ENCODE measurements around the gene CSTB.

DNA sequence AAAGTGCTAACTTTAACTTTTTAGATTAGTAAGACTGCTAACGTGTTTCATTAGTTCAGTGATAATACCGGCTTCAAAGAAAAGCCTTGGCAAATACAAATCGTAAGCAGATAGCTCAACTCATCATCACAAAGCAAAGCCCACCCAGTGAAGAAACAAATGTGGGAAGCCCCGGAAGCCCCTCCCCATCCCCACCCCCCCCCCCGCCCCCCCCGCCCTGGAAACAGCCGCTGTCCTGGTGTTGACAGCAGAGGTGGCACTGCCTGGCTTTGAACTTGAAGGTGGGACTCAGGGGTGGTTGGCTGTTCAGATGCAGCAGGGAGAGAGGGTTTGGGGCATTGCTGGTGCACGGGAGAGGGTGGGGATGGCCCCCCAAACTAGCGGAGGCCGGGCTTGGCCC lies 43.0 kb downstream of the CSTB start:
- TF ChIP-seq, protein P1, sequence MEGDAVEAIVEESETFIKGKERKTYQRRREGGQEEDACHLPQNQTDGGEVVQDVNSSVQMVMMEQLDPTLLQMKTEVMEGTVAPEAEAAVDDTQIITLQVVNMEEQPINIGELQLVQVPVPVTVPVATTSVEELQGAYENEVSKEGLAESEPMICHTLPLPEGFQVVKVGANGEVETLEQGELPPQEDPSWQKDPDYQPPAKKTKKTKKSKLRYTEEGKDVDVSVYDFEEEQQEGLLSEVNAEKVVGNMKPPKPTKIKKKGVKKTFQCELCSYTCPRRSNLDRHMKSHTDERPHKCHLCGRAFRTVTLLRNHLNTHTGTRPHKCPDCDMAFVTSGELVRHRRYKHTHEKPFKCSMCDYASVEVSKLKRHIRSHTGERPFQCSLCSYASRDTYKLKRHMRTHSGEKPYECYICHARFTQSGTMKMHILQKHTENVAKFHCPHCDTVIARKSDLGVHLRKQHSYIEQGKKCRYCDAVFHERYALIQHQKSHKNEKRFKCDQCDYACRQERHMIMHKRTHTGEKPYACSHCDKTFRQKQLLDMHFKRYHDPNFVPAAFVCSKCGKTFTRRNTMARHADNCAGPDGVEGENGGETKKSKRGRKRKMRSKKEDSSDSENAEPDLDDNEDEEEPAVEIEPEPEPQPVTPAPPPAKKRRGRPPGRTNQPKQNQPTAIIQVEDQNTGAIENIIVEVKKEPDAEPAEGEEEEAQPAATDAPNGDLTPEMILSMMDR (IDR thresholded peaks at IDR 0.05; ENCODE audit: poor library complexity): no peak
- no peak for TF ChIP-seq EZH2 (IDR thresholded peaks at IDR 0.05; ENCODE audit: borderline replicate concordance)

All from hepatocyte (in vitro differentiated cells).